Activated CD8-positive, alpha-beta memory T cell treated with anti-CD3 and anti-CD28 coated beads, Interleukin-2, amount 50 U/mL, for 24 hours (primary cell): ENCODE data around the gene RIPOR3.

Experiments used
- DNase-seq: peaks from one replicate; pipeline ENCODE4 v3.0.0-alpha.2; 2020; ENCODE audit errors: extremely low read depth

Gene RIPOR3

GRCh38 chr20:50590348-50590664, 101.0 kb downstream of the RIPOR3 start:
- no peak for DNase-seq

- no peak for DNase-seq
Observed at GRCh38 chr20:50589548-50590347, 101.6 kb downstream of the RIPOR3 start.

- peak; percentile 30 for DNase-seq
Observed at GRCh38 chr20:50588034-50588736, 103.2 kb downstream of the RIPOR3 start.

DNA sequence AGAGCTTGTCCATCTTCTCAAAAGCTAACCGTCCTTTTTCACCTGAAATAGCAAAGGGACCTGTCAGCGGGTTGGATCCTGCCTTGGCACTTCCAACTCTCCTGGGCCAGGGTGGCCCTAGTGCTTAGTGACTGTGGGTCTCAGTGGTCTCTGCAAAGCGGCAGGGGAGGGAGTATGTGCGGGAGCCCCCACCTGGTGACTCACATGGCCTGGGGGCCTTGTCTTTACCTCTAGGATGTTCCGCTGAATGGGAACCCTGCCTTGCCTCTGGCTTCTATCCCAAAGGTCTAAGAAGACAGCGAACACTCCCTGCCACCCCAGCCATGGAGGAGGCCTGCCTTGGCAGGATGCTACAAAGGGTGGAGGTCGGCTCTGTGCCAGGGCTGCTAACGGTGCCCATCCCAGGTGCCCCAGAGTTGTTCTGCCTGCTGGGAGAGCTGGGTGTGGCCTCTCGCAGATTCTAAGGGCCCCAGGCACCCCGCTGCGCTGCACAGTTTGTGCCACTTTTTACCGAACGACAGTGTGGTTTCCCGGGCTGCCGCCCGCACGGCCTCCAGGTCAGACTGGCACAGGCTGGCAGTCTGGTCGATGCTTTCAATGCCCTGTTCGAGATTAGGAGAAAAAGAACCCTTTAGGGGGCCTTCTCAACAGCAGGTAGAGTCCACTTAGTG, 103.9 kb downstream of the RIPOR3 start:
- no peak for DNase-seq

DNA sequence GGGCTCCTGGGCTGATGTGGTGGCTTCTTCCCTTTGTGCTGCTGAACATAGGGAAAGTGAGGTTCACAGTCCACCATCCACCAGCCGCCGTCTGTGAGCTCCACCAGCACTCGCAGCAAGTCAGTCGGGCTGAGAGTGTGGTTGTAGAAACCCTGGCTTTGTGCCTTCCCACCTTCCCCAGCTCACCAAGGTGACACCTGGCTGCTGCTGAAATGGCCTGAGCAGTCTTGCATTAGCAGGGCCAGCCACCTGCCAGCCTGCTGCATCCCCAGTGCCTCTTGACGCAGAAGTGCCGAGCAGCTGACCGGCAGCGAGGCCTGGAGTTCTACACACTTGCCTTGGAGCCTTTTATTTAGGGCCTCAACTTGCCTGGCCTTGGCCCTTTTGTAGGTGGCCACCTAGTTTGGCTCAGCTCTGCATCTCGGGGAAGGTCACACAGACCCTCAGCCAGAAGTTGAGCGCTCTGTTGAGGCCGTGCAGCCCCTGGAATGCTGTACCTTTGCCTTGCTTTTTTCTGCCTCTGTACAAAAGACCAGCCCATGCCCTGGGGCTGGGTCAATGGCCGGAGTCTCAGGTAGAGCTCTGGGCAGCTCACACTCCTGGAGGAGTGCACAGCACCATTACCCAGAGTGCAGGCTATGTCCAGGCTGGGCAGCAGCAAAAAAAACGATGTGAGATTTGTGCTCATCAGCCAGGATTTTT, 104.7 kb downstream of the RIPOR3 start:
- no peak for DNase-seq

DNA sequence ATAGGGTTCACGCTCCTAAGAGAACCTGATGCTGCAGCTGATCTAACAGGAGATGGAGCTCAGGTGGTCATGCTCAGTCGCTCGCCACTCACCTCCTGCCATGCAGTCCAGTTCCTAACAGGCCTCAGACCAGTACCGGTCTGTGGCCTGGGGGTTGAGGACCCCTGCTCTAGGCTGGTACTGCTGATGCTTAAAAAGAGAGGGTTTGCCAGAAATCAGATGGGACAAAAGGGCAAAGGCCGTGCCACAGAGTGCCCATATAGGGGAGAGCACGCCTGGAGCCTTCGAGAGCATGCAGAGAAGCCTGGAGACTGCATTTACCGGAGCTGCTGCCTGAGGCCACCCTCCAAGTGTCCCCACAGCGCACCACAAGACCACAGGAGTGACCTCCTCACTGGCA, 105.7 kb downstream of the RIPOR3 start:
- no peak for DNase-seq

DNA sequence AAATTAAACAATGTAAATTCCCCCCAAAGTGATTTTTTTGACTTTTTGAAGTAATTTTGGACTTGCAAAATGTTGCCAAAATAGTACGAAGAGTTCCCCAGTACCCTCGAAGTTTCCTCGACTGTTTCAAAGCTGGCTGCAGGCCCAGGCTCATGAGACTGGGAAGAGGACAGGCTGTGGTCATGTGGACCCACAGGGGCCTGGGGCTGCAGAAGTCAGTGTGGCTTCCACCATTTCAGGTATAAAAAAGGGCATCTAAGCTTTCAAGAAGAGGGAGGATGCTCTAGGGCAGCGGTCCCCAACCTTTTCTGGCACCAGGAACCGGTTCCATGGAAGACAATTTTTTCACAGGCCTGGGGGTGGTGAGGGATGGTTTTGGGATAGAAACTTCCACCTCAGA, 106.1 kb downstream of the RIPOR3 start:
- DNase-seq, result no peak

DNA sequence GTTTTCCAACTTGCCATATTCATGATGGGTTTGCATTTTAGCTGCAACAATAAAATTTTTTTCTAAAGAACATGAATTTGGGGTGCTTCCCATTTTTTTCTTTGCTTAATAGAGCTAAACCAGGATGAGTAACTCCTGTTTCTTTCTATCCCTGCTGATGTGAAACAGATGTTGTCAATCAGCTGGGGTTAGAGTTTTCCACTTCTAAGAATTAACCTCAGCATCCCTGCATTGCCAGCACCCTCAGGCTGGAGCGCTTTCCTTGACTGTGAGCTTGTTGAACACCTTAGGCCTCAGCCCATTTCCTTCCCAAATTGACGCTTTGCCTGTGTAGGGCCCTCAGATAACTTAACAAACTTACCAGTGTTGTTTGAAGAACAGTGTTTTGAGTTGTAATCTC, 106.7 kb downstream of the RIPOR3 start:
- no peak for DNase-seq

GRCh38 chr20:50583442-50584150, 107.7 kb downstream of the RIPOR3 start:
- DNase-seq, result no peak

DNA sequence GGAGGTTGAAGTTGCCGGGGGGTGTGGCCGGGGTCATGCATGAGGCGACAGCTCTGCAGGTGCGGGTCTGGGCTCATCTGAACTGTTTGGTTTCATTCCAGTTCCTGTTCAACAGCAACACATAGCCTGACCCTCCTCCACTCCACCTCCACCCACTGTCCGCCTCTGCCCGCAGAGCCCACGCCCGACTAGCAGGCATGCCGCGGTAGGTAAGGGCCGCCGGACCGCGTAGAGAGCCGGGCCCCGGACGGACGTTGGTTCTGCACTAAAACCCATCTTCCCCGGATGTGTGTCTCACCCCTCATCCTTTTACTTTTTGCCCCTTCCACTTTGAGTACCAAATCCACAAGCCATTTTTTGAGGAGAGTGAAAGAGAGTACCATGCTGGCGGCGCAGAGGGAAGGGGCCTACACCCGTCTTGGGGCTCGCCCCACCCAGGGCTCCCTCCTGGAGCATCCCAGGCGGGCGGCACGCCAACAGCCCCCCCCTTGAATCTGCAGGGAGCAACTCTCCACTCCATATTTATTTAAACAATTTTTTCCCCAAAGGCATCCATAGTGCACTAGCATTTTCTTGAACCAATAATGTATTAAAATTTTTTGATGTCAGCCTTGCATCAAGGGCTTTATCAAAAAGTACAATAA, 108.6 kb downstream of the RIPOR3 start:
- no peak for DNase-seq

DNA sequence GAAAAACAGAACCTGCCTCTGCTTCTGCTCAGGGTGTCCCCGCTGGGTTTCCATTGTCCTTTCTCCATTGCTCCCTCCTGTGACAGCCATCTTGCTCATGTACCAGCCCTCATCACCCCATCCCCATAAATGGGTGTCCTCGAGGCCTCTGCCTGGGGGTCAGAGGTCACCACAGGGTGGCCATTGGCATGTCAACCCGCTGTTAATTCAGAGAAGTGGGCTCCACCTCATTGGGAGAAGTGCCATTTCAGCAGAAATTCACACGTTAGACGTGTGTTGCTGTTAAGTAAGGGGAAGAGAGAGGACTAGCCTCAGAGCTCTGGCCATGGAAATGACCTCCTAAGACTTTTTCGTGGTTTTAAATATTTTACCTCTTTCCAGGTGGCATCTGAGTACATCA, 109.2 kb downstream of the RIPOR3 start:
- DNase-seq, result no peak

DNA sequence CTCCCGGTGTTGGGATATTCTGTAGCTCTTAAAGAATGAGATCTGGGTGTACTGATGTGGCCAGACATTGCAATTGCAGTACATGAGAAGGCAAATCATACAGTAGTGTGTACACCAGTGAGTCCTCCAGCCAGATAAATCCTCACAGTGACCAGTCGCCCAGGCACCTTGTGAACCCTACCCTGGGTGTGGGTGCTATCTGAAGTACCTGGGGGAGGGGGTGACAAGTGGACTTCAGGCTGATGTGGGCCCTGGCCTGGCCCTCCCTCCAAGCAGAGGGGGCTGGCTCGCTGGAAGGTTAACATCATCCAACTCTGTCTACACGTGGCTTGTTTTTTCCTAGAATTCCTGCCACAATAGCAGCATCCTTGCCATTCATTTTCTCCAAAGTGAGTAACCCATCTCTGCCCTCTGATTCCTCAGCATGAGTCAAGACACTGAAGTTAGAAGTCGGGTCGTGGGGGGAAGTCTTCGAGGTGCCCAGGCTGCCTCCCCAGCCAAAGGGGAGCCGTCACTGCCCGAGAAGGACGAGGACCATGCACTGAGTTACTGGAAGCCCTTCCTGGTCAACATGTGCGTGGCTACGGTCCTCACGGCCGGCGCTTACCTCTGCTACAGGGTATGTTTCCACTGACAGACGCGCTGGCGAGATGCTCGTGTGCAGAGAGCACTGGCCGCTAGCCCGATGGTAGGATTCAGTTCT, 110.3 kb downstream of the RIPOR3 start:
- no peak for DNase-seq

- DNase-seq, result no peak
Observed at GRCh38 chr20:50580016-50580747, 111.2 kb downstream of the RIPOR3 start.

GRCh38 chr20:50579511-50579910, 111.8 kb downstream of the RIPOR3 start:
- DNase-seq, result no peak

GRCh38 chr20:50578778-50579165, 112.6 kb downstream of the RIPOR3 start:
- DNase-seq, result no peak

- DNase-seq, result no peak
Observed at GRCh38 chr20:50578061-50578777, 113.1 kb downstream of the RIPOR3 start.

- no peak for DNase-seq
Observed at GRCh38 chr20:50577175-50578018, 113.9 kb downstream of the RIPOR3 start.
